ENCODE results near the gene HOXA13. TPM values are rescaled to one million over a fixed set of nuclear protein-coding genes. Genes with fewer than 3 reads are reported as not detected.

The HOXA13 gene
- polyA plus RNA-seq, result not detected
- long read RNA-seq, donor 1, result 0 reads
- long read RNA-seq, donor 2, result 0 reads
- long read RNA-seq, donor 3, result 0 reads
- long read RNA-seq, donor 4, result 0 reads
- long read RNA-seq, donor 5, full-length matches to known transcripts, result 7 of 7 reads
- long read RNA-seq, donor 5, partial matches to known transcripts, result 0 of 7 reads
- long read RNA-seq, donor 5, other reads (novel, unspliced or antisense), result 0 of 7 reads
- long read RNA-seq, donor 6, result 0 reads
- long read RNA-seq, donor 7, result 0 reads
- long read RNA-seq, donor 8, result 0 reads
- long read RNA-seq, donor 9, result 0 reads
- long read RNA-seq, donor 10, result 0 reads
- long read RNA-seq, donor 11, result 0 reads

- H3K4me1 ChIP-seq (ENCODE audit: control insufficient read depth, insufficient read depth, low read length), result peaks cover 17% of the 10 kb centered on the region
- H3K27me3 ChIP-seq (ENCODE audit: control insufficient read depth, insufficient read depth, low read length), result peaks cover 88% of the 10 kb centered on the region
- H3K9me3 ChIP-seq (ENCODE audit: control insufficient read depth, low read depth, low read length), result peaks cover 12% of the 10 kb centered on the region
- no peak within 1 kb of the TSS for H3K27ac ChIP-seq (ENCODE audit: low read length)
- DNase-seq, result no peak
- H3K36me3 ChIP-seq (ENCODE audit: control insufficient read depth, insufficient read depth, low read length), result no peaks in the 10 kb centered on the region
- H3K4me3 ChIP-seq (ENCODE audit: low read length), result peak within 1 kb of the TSS; percentile 8
- WGBS (ENCODE audit: insufficient coverage, low lambda C conversion rate), result no CpG with 5 or more reads among the region's 99 CpGs
These were observed at the start of gene HOXA13 for GRCh38 chr7:27199849-27200760. Gene HOXA13 (minus strand): TSS chr7:27200091. CDS start chr7:27200077, 14 bp downstream.

GRCh38 chr7:27248911-27249723 is 49.2 kb upstream of the HOXA13 start:
- H3K27me3 ChIP-seq (ENCODE audit: control insufficient read depth, insufficient read depth, low read length), result peaks cover 97% of the 10 kb centered on the region
- H3K4me1 ChIP-seq (ENCODE audit: control insufficient read depth, insufficient read depth, low read length), result peaks cover 22% of the 10 kb centered on the region
- no peak overlapping the region for H3K4me3 ChIP-seq (ENCODE audit: low read length)
- no peak overlapping the region for H3K27ac ChIP-seq (ENCODE audit: low read length)
- no peak for DNase-seq
- WGBS (ENCODE audit: insufficient coverage, low lambda C conversion rate), result 17% methylated on average over 1 of the region's 23 CpGs
- H3K9me3 ChIP-seq (ENCODE audit: control insufficient read depth, low read depth, low read length), result peaks cover 23% of the 10 kb centered on the region
- H3K36me3 ChIP-seq (ENCODE audit: control insufficient read depth, insufficient read depth, low read length), result no peaks in the 10 kb centered on the region

GRCh38 chr7:27248427-27248806 is 48.5 kb upstream of the HOXA13 start:
- Histone ChIP-seq H3K27me3 (ENCODE audit: control insufficient read depth, insufficient read depth, low read length) (peaks cover 98% of the 10 kb centered on the region), H3K27ac (ENCODE audit: low read length) (no peak overlapping the region), H3K4me3 (ENCODE audit: low read length) (no peak overlapping the region), H3K4me1 (ENCODE audit: control insufficient read depth, insufficient read depth, low read length) (peaks cover 24% of the 10 kb centered on the region), H3K9me3 (ENCODE audit: control insufficient read depth, low read depth, low read length) (peaks cover 23% of the 10 kb centered on the region), H3K36me3 (ENCODE audit: control insufficient read depth, insufficient read depth, low read length) (no peaks in the 10 kb centered on the region)
- DNase-seq, result no peak
- no CpG with 5 or more reads among the region's 3 CpGs for whole genome bisulfite sequencing (ENCODE audit: insufficient coverage, low lambda C conversion rate)

GRCh38 chr7:27247452-27248426 is 47.8 kb upstream of the HOXA13 start:
- no peak overlapping the region for H3K27ac ChIP-seq (ENCODE audit: low read length)
- no peaks in the 10 kb centered on the region for H3K36me3 ChIP-seq (ENCODE audit: control insufficient read depth, insufficient read depth, low read length)
- WGBS (ENCODE audit: insufficient coverage, low lambda C conversion rate), result 100% methylated on average over 1 of the region's 4 CpGs
- H3K4me1 ChIP-seq (ENCODE audit: control insufficient read depth, insufficient read depth, low read length), result peaks cover 26% of the 10 kb centered on the region
- H3K4me3 ChIP-seq (ENCODE audit: low read length), result no peak overlapping the region
- DNase-seq, result no peak
- H3K27me3 ChIP-seq (ENCODE audit: control insufficient read depth, insufficient read depth, low read length), result peaks cover 98% of the 10 kb centered on the region
- H3K9me3 ChIP-seq (ENCODE audit: control insufficient read depth, low read depth, low read length), result peaks cover 22% of the 10 kb centered on the region

GRCh38 chr7:27247000-27247399 is 47.1 kb upstream of the HOXA13 start:
- H3K9me3 ChIP-seq (ENCODE audit: control insufficient read depth, low read depth, low read length), result peaks cover 20% of the 10 kb centered on the region
- no peaks in the 10 kb centered on the region for H3K36me3 ChIP-seq (ENCODE audit: control insufficient read depth, insufficient read depth, low read length)
- no peak overlapping the region for H3K4me3 ChIP-seq (ENCODE audit: low read length)
- peaks cover 98% of the 10 kb centered on the region for H3K27me3 ChIP-seq (ENCODE audit: control insufficient read depth, insufficient read depth, low read length)
- H3K4me1 ChIP-seq (ENCODE audit: control insufficient read depth, insufficient read depth, low read length), result peaks cover 28% of the 10 kb centered on the region
- no peak for DNase-seq
- WGBS (ENCODE audit: insufficient coverage, low lambda C conversion rate), result 20% methylated on average over 1 of the region's 7 CpGs
- no peak overlapping the region for H3K27ac ChIP-seq (ENCODE audit: low read length)

- no peak overlapping the region for H3K4me3 ChIP-seq (ENCODE audit: low read length)
- peak in 1 of 2 donors; percentile 49 for DNase-seq
- WGBS (ENCODE audit: insufficient coverage, low lambda C conversion rate), result no CpG with 5 or more reads among the region's 90 CpGs
- H3K27ac ChIP-seq (ENCODE audit: low read length), result no peak overlapping the region
- H3K9me3 ChIP-seq (ENCODE audit: control insufficient read depth, low read depth, low read length), result peaks cover 15% of the 10 kb centered on the region
- H3K27me3 ChIP-seq (ENCODE audit: control insufficient read depth, insufficient read depth, low read length), result peaks cover 98% of the 10 kb centered on the region
- H3K36me3 ChIP-seq (ENCODE audit: control insufficient read depth, insufficient read depth, low read length), result no peaks in the 10 kb centered on the region
- H3K4me1 ChIP-seq (ENCODE audit: control insufficient read depth, insufficient read depth, low read length), result peaks cover 23% of the 10 kb centered on the region
These were observed 46.2 kb upstream of the HOXA13 start for GRCh38 chr7:27245798-27246691.

- Histone ChIP-seq H3K9me3 (ENCODE audit: control insufficient read depth, low read depth, low read length) (peaks cover 15% of the 10 kb centered on the region), H3K36me3 (ENCODE audit: control insufficient read depth, insufficient read depth, low read length) (no peaks in the 10 kb centered on the region), H3K4me1 (ENCODE audit: control insufficient read depth, insufficient read depth, low read length) (peaks cover 23% of the 10 kb centered on the region), H3K27ac (ENCODE audit: low read length) (no peak overlapping the region), H3K4me3 (ENCODE audit: low read length) (no peak overlapping the region), H3K27me3 (ENCODE audit: control insufficient read depth, insufficient read depth, low read length) (peaks cover 98% of the 10 kb centered on the region)
- no CpG with 5 or more reads among the region's 37 CpGs for WGBS (ENCODE audit: insufficient coverage, low lambda C conversion rate)
- no peak for DNase-seq
These were observed 45.4 kb upstream of the HOXA13 start for GRCh38 chr7:27245124-27245797.

GRCh38 chr7:27244488-27245123 is 44.7 kb upstream of the HOXA13 start:
- WGBS (ENCODE audit: insufficient coverage, low lambda C conversion rate), result no CpG with 5 or more reads among the region's 18 CpGs
- H3K27me3 ChIP-seq (ENCODE audit: control insufficient read depth, insufficient read depth, low read length), result peaks cover 98% of the 10 kb centered on the region
- peaks cover 16% of the 10 kb centered on the region for H3K9me3 ChIP-seq (ENCODE audit: control insufficient read depth, low read depth, low read length)
- H3K4me1 ChIP-seq (ENCODE audit: control insufficient read depth, insufficient read depth, low read length), result peaks cover 23% of the 10 kb centered on the region
- H3K36me3 ChIP-seq (ENCODE audit: control insufficient read depth, insufficient read depth, low read length), result no peaks in the 10 kb centered on the region
- H3K4me3 ChIP-seq (ENCODE audit: low read length), result no peak overlapping the region
- DNase-seq, result peak; percentile 38 to 55
- H3K27ac ChIP-seq (ENCODE audit: low read length), result no peak overlapping the region
